Activated CD4-positive, alpha-beta T cell treated with anti-CD3 and anti-CD28 coated beads for 24 hours (primary cell): ENCODE measurements around the gene KRTAP29-1.

ENCODE experiments used
- DNase-seq, 2 donors: peaks; one replicate each; pipeline ENCODE4 v3.0.0-alpha.2; 2020; ENCODE audit warnings: low read depth in 2 of 2

The KRTAP29-1 gene

GRCh38 chr17:41328207-41328606 lies 25.6 kb upstream of the KRTAP29-1 start:
- DNase-seq: no peak

GRCh38 chr17:41327411-41328120 lies 24.9 kb upstream of the KRTAP29-1 start:
- DNase-seq: no peak

GRCh38 chr17:41326173-41327145 lies 23.8 kb upstream of the KRTAP29-1 start:
- DNase-seq: no peak

DNA sequence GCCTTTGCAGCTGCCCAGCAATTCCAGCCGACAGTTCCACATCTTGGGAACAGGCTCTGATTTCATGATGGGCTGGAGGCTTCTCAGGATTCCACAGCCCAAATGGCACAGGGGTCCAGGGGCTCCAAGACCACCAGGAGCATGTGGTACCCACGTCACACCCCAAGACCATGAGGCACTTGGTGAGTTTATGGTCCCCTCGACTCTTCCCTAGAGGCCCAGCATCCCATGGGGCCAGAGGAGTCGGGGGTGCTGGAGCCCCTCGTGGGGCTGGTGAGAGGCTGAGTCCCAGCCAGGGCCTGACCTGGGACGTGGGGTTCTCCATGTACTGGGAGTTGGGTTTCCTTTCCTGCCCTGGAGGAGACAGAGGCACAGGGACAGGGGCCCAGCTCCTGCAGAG lies 23.0 kb upstream of the KRTAP29-1 start:
- no peak for DNase-seq

DNA sequence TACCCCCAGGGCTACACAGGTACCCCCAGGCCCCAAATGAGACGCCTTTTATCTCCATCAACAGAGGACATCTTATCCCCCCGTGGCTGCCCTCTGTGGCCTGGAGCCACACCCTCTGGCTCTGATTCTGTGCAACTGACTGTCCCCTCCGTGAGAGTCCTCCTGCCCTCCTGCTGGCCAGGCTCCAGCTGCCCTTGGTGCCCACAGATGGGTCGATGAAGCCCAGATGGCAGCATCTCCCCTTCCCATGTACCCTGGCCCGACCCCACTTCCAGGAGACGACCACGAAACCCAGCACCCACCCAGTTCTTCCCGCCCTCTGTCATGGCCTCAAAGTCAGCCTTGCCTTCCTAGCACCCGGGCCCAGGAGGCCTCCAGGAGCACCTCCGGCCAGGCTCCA lies 22.5 kb upstream of the KRTAP29-1 start:
- DNase-seq: no peak

DNA sequence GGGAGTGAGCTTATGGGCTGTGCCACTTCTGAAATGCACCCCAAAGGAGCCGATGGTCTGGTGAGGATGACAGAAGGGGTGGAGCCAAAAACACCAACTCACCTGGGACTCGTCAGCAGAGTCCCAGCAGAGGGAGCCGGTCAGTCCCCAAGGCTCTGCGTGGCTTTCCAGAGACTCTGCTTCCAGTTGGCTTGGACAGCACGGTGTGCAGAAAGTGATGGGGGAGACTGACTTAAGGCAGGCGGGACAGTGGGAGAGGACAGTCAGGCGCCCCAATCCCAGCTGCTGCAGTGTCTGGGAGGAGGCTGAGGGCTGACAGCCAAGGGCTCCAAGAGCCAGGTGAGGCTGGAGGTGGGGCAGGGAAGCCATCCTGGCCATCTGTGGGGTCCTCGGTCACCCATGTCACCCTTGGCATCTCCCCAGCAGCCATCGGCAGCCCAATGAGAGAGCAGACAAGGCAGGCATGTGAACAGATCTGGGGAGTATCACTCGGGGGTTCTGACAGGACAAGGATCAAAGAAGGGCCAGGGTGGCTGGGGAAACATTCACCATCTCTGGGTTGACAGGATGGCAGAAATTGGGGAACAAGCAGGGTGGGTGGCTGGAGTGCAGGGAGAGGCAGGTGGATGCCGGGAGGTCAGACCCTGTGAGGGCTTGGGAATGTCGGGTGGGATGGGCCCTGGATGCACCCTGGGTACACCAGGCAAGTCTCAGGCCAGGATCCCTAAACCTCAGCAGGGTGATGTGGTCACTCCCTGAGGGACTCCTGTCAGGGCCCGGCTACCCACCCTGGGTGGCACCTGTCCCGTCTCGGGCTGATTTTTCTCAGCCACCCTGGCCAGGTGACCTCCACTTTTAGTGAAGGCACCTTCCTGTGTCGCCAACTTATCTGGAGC lies 21.8 kb upstream of the KRTAP29-1 start:
- DNase-seq: no peak

DNA sequence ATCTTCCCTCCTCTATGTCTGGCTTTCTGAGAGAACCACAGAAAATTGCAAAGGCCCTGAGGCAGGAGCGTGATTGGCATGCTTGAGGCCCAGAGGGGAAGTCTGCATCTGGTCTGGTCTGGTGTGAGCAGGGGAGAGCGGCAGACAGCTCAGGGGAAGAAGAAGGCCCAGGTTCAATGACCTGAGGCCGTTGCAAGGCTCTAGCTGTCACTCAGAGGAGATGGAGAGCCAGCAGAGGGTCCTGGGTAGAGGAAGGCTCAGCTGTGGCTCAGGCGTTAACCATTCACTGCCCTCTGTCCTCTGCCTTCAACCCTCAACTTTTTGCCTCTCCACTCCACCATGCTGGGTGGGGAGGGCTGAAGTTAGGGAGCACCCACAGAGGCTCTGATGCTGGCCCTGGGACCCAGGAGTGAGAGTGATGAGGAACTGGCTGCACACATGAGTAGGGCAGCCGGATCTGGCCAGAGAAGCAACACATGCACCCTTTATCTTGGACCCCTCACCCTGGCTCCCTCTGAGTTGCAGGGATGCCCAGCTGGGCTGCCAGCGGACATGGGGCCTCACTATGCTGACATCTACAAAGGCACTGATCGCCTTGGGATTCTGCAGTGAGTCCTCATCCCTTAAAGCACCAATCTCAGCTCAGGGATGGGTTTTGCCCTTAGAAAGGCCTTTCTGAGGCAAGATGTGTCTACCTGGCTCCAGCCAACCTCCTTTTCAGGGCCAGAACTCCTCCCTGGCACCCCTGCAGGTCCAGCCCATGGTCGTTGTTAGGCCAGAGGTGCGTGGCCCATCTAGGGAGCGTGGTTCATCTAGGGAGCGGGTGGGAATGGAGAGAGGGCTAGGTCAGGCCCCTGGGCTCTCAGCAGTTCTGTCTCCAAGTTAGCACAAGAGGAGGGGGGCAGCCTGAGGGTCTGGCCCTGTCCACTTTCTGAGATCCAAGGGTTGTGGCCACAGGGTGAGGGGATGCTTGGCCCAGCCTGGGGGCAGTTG lies 20.5 kb upstream of the KRTAP29-1 start:
- DNase-seq: no peak

- DNase-seq: no peak
Measured at GRCh38 chr17:41322094-41322902, 19.6 kb upstream of the KRTAP29-1 start.

DNA sequence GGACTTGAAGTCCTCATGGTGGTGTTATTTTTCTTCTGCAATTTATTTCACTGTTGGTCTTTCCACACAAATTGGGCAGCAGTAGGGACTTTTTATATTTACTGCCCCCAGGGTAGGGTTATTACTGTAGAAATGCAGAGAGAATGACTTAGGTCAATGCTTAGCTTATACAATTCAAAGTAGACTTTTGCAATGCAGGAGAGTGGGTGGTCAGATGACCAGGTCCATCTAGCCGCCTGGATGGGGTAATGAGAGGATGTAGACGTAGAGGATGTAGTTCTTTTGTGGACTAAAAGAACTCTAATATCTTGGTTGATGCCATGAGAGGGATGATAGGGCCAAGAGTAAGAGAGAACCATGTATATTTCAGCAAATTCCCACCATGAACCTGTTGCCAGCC lies 15.6 kb upstream of the KRTAP29-1 start:
- no peak for DNase-seq

DNA sequence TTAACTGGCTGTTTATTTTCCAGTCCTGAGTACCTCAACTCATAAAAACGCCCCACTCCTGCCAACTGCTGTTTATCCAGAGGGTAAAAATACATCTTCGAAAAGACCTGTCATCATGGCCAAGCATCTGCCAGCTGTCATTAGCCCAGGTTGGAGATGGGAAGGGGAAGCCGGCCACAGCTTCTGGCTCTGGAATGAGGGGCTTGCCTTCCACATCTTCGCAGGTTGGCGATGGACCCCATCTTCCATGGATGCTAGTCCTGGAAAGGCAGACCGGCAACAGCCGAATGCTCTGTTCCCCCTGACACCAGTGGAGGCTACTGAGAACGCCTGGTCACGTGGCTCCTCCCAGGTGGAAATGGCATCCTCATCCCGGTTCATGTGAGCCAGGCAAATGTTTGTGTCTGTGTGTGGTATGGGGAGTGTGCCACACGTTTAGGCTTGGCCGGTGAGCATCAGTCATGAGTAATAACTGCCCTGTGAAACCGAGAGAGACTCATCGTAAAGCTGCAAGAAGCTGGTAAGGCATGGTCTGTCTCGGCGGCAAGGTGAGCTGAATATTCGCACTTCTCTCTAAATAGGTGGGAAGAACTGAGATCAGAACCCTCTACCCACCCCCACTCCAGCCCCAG lies 13.3 kb upstream of the KRTAP29-1 start:
- no peak for DNase-seq

DNA sequence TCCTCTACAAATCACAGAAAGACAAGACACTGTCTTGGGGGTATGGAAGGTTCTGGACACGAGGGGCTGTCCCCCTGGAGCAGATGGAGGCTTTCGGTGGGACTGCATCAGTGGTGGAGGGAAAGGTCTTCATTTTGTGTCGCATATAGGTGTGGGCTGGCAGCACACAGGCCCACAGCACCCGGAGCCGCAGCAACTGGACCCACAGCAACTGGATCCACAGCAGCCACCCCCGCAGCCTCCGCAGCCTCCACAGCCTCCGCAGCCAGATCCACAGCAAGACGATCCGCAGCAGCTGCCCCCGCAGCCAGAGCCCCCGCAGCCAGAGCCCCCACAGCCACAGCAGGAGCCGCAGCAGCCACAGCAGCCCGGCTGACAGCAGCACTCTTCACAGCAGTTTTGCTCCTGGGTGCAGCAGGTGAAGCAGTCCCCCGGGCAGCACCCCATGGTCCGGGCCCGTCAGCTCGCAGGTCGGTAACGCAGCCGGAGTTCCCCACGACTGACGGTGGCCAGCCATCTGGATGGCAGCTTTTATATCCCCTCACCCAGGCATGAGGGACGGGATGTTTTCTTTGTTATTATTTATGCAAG lies 12.6 kb upstream of the KRTAP29-1 start, which contains the start of gene KRTAP17-1:
KRTAP17-1 (minus strand) TSS at position 507 of the 591 bp plus-strand sequence; CDS start at position 447, 60 bp downstream.
- DNase-seq: no peak

DNA sequence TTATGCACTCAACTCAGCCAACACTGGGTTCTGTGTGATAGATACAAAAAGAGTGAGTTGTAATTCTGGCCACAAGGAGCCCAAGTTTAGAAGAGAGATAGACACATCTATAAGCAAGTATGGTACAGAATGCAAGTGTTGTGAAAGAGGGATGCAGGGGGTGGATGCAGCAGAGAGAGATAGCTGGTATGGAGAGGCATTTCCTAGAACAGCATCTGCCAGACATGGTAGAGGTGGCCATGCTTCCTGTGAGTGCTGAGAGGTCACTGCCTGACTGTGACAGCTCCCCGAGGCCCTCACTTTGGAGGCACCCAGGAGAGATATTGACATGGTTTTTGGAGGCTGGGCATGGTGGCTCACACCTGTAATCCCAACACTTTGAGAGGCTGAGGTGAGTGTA lies 8.5 kb upstream of the KRTAP29-1 start:
- no peak for DNase-seq

- no peak for DNase-seq
Measured at GRCh38 chr17:41308918-41309359, 6.3 kb upstream of the KRTAP29-1 start, which contains the start of gene KRTAP16-1. Gene KRTAP16-1 (minus strand): TSS chr17:41309309. CDS start chr17:41309253, 56 bp downstream.

DNA sequence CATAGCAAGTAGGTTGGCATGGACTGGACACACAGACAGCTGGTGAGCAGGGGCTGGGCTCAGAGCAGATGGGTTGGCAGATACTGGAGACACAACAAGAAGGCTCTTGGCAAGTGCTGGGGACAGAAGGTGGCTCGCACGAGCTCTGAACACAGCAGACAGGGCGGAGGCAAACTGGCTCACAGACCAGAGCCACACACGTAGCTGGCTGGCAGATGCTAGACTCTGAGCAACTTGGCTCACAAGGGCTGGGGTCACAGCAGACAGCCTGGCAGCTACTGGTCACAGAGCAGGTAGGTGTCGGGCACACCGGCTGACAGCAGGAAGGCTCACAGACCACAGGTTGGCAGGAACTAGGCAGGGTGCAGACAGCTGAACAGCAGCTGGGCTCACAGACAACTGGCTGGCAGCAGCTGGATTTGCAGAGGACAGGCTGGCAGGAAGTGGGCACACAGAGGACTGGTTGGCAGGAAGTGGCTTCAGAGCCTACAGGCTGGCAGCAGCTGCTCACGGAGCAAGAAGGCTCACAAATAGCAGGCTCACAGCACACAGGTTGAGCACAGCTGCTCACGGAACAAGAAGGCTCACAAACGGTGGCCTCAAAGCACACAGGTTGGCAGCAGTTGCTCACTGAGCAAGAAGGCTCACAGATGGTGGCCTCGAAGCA lies 5.7 kb upstream of the KRTAP29-1 start:
- DNase-seq: peak in 1 of 2 donors; percentile 19

GRCh38 chr17:41307647-41308046 lies 5.0 kb upstream of the KRTAP29-1 start:
- DNase-seq: no peak

DNA sequence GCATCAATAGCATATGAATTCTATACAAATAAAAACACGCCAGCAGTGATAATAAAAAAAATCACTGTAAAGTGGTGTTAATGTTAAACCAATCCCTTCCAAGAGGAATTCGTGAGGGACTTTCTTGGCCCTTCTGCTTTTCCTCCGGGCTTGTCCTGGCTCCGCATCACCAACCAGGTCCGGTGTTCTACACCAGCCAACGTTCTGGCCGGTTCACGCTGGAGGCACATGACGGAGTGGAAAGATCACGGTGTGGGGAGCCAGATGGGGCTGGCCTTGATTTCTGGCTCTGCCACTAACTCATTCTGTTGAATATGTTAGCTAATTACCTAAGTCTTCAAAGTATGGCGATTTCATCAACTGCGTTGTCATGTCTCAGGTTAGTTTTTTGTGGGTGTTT lies 1.4 kb upstream of the KRTAP29-1 start:
- DNase-seq: no peak

- DNase-seq: no peak
Measured at GRCh38 chr17:41302981-41303380, 330 bp upstream of the KRTAP29-1 start.

- no peak for DNase-seq
Measured at GRCh38 chr17:41301204-41301790, 1.4 kb downstream of the KRTAP29-1 start.
